ENCODE measurements around the gene PRKCH.

- TF ChIP-seq MAX (CRISPR knock-in tag; IDR thresholded peaks at IDR 0.05) (no peak), E2F1 (CRISPR knock-in tag; IDR thresholded peaks at IDR 0.05) (no peak)
Measured at GRCh38 chr14:61543946-61544345, 222.6 kb downstream of the PRKCH start.
